ENCODE data around the gene PEX19.

DNA sequence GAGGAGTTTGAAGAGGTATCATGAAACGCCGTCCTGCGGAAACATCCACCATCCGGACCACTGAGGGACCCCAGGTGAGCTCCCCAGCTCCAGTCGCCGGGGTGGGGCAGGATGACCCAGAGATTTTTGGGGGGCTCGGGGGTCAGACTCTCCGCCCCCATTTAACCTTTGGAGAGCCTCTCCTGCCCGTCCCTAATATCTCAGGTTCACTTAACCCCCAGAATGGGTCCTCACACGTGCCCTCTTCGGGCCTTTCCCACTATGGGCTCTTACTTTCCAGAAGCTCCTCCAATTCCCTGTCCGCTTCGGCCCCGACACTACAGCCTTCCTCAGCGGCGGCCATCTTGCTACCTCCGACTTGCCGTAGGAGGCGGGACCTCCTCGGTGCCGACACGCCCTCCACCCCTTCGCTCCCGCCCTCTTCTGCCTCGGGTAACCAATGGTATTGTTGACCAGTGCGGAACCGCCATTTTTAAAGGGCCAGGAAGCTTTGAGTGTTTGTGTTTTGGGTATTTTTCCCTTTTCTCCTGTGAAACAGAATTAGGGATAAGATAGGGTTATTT is at the start of gene PEX19:
- TF ChIP-seq, protein P1, sequence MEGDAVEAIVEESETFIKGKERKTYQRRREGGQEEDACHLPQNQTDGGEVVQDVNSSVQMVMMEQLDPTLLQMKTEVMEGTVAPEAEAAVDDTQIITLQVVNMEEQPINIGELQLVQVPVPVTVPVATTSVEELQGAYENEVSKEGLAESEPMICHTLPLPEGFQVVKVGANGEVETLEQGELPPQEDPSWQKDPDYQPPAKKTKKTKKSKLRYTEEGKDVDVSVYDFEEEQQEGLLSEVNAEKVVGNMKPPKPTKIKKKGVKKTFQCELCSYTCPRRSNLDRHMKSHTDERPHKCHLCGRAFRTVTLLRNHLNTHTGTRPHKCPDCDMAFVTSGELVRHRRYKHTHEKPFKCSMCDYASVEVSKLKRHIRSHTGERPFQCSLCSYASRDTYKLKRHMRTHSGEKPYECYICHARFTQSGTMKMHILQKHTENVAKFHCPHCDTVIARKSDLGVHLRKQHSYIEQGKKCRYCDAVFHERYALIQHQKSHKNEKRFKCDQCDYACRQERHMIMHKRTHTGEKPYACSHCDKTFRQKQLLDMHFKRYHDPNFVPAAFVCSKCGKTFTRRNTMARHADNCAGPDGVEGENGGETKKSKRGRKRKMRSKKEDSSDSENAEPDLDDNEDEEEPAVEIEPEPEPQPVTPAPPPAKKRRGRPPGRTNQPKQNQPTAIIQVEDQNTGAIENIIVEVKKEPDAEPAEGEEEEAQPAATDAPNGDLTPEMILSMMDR (IDR thresholded peaks at IDR 0.05): peak in 1 of 4 experiments; percentile 3
- peak; percentile 68 to 71 for TF ChIP-seq POLR2A (IDR thresholded peaks at IDR 0.05)

Data from uterus (tissue), 2 donors.